Stimulated activated naive B cell treated with anti-CD40 and anti-IgM and Interleukin-4, amounts not matched to agents 10 μg/mL and 1 μg/mL and 100 μg/mL, for 72 hours (primary cell): ENCODE measurements around the gene ETS1.

Experiments used
- ATAC-seq, 2 donors: fragments of 150-1000 bp; cut with Tn5 transposase; replicated peaks; 2 replicates each; pipeline ENCODE4 v1.10.0; 2021; ENCODE audit warnings: moderate library complexity in 1 of 2
- DNase-seq: peaks from one replicate; pipeline ENCODE4 v3.0.0; 2021
- H3K27ac Mint-ChIP-seq: one replicate; pipeline ENCODE4 v1.8.0; 2022; ENCODE audit warnings: mild to moderate bottlenecking, mixed read lengths
- H3K27me3 Mint-ChIP-seq, 2 donors: one replicate each; pipeline ENCODE4 v1.8.0; 2022; ENCODE audit warnings: mixed read lengths in 2 of 2
- H3K36me3 Mint-ChIP-seq, 2 donors: one replicate each; pipeline ENCODE4 v1.8.0; 2022; ENCODE audit warnings: mixed read lengths in 2 of 2, mild to moderate bottlenecking in 1 of 2
- H3K4me1 Mint-ChIP-seq, 2 donors: one replicate each; pipeline ENCODE4 v1.8.0; 2022; ENCODE audit warnings: mixed read lengths in 2 of 2, mild to moderate bottlenecking in 1 of 2
- H3K4me3 Mint-ChIP-seq, 2 donors: one replicate each; pipeline ENCODE4 v1.8.0; 2022; ENCODE audit warnings: mild to moderate bottlenecking in 2 of 2, mixed read lengths in 2 of 2, moderate library complexity in 1 of 2
- H3K9me3 Mint-ChIP-seq, 2 donors: one replicate each; pipeline ENCODE4 v1.8.0; 2022; ENCODE audit warnings: mixed read lengths in 2 of 2, mild to moderate bottlenecking in 1 of 2

The ETS1 gene

GRCh38 chr11:128576555-128576954 is 10.8 kb downstream of the ETS1 start:
- Mint-ChIP-seq H3K27ac (no peak overlapping the region), H3K4me1 (peaks cover 32 to 57% of the 10 kb centered on the region in 2 donors)

GRCh38 chr11:128575961-128576350 is 11.4 kb downstream of the ETS1 start:
- H3K4me1 Mint-ChIP-seq, result peaks cover 32 to 53% of the 10 kb centered on the region in 2 donors
- DNase-seq (no peak), ATAC-seq (peak; percentile 44 to 51)
- no peaks in the 10 kb centered on the region for H3K9me3 Mint-ChIP-seq
- H3K4me3 Mint-ChIP-seq, result peak overlapping the region; percentile 14 to 21
- H3K27me3 Mint-ChIP-seq, result no peaks in the 10 kb centered on the region
- no peak overlapping the region for H3K27ac Mint-ChIP-seq
- no peaks in the 10 kb centered on the region for H3K36me3 Mint-ChIP-seq

More at GRCh38 chr11:128576555-128576954, 10.8 kb downstream of the ETS1 start:
- DNase-seq (no peak), ATAC-seq (no peak)
- Mint-ChIP-seq H3K27me3 (no peaks in the 10 kb centered on the region), H3K9me3 (no peaks in the 10 kb centered on the region), H3K4me3 (no peak overlapping the region), H3K36me3 (no peaks in the 10 kb centered on the region)

GRCh38 chr11:128575174-128575960 is 12.0 kb downstream of the ETS1 start:
- Mint-ChIP-seq H3K4me3 (no peak overlapping the region), H3K9me3 (no peaks in the 10 kb centered on the region), H3K4me1 (peaks cover 29 to 47% of the 10 kb centered on the region in 2 donors), H3K36me3 (no peaks in the 10 kb centered on the region), H3K27ac (peak overlapping the region; percentile 56), H3K27me3 (no peaks in the 10 kb centered on the region)
- ATAC-seq (peak; percentile 8 to 26), DNase-seq (no peak)

GRCh38 chr11:128574576-128575011 is 12.8 kb downstream of the ETS1 start:
- Mint-ChIP-seq H3K27ac (peak overlapping the region; percentile 56), H3K27me3 (no peaks in the 10 kb centered on the region), H3K9me3 (no peaks in the 10 kb centered on the region), H3K36me3 (no peaks in the 10 kb centered on the region), H3K4me1 (peaks cover 23 to 40% of the 10 kb centered on the region in 2 donors), H3K4me3 (peak overlapping the region in 1 of 2 donors; percentile 3)
- ATAC-seq, result peak; percentile 53 to 62
- no peak for DNase-seq

- no peak for DNase-seq
- no peak for ATAC-seq
- H3K4me3 Mint-ChIP-seq, result no peak overlapping the region
- no peaks in the 10 kb centered on the region for H3K9me3 Mint-ChIP-seq
- no peaks in the 10 kb centered on the region for H3K27me3 Mint-ChIP-seq
- H3K36me3 Mint-ChIP-seq, result no peaks in the 10 kb centered on the region
- H3K27ac Mint-ChIP-seq, result no peak overlapping the region
- H3K4me1 Mint-ChIP-seq, result peaks cover 25 to 39% of the 10 kb centered on the region in 2 donors
Measured at GRCh38 chr11:128573638-128574037, 13.7 kb downstream of the ETS1 start.

- DNase-seq (no peak), ATAC-seq (no peak)
- peaks cover 31 to 45% of the 10 kb centered on the region in 2 donors for H3K4me1 Mint-ChIP-seq
- peak overlapping the region; percentile 42 for H3K27ac Mint-ChIP-seq
- no peaks in the 10 kb centered on the region for H3K36me3 Mint-ChIP-seq
- H3K9me3 Mint-ChIP-seq, result no peaks in the 10 kb centered on the region
- H3K4me3 Mint-ChIP-seq, result no peak overlapping the region
- no peaks in the 10 kb centered on the region for H3K27me3 Mint-ChIP-seq
Measured at GRCh38 chr11:128572965-128573364, 14.4 kb downstream of the ETS1 start.

- Mint-ChIP-seq H3K36me3 (no peaks in the 10 kb centered on the region), H3K4me1 (peaks cover 36 to 54% of the 10 kb centered on the region in 2 donors), H3K9me3 (no peaks in the 10 kb centered on the region), H3K4me3 (peak overlapping the region in 1 of 2 donors; percentile 53), H3K27ac (no peak overlapping the region), H3K27me3 (no peaks in the 10 kb centered on the region)
- DNase-seq, result no peak
- ATAC-seq, result no peak
Measured at GRCh38 chr11:128570632-128571031, 16.7 kb downstream of the ETS1 start.

- Mint-ChIP-seq H3K9me3 (no peaks in the 10 kb centered on the region), H3K4me3 (no peak overlapping the region), H3K27me3 (no peaks in the 10 kb centered on the region), H3K27ac (no peak overlapping the region), H3K36me3 (no peaks in the 10 kb centered on the region), H3K4me1 (peaks cover 32 to 52% of the 10 kb centered on the region in 2 donors)
- DNase-seq (no peak), ATAC-seq (no peak)
Measured at GRCh38 chr11:128569291-128569690, 18.1 kb downstream of the ETS1 start.

- Mint-ChIP-seq H3K27ac (peak overlapping the region; percentile 47), H3K9me3 (no peaks in the 10 kb centered on the region), H3K4me1 (peaks cover 40 to 58% of the 10 kb centered on the region in 2 donors), H3K36me3 (no peaks in the 10 kb centered on the region), H3K27me3 (no peaks in the 10 kb centered on the region), H3K4me3 (peak overlapping the region in 1 of 2 donors; percentile 3)
- DNase-seq (no peak), ATAC-seq (peak; percentile 29 to 46)
Measured at GRCh38 chr11:128568166-128568778, 19.1 kb downstream of the ETS1 start.

- Mint-ChIP-seq H3K27ac (peak overlapping the region; percentile 65), H3K9me3 (no peaks in the 10 kb centered on the region), H3K4me1 (peaks cover 43 to 57% of the 10 kb centered on the region in 2 donors), H3K4me3 (no peak overlapping the region), H3K27me3 (no peaks in the 10 kb centered on the region), H3K36me3 (no peaks in the 10 kb centered on the region)
- no peak for ATAC-seq
- DNase-seq, result no peak
Measured at GRCh38 chr11:128567130-128567529, 20.2 kb downstream of the ETS1 start.

GRCh38 chr11:128565881-128566280 is 21.5 kb downstream of the ETS1 start:
- peaks cover 51 to 66% of the 10 kb centered on the region in 2 donors for H3K4me1 Mint-ChIP-seq
- DNase-seq (no peak), ATAC-seq (no peak)
- peak overlapping the region; percentile 51 for H3K27ac Mint-ChIP-seq
- peaks cover 0 to 7% of the 10 kb centered on the region in 2 donors for H3K9me3 Mint-ChIP-seq
- H3K27me3 Mint-ChIP-seq, result no peaks in the 10 kb centered on the region
- H3K36me3 Mint-ChIP-seq, result no peaks in the 10 kb centered on the region
- H3K4me3 Mint-ChIP-seq, result no peak overlapping the region

GRCh38 chr11:128564642-128565245 is 22.6 kb downstream of the ETS1 start:
- peak overlapping the region; percentile 71 to 80 for H3K4me3 Mint-ChIP-seq
- peak; percentile 51 to 62 for ATAC-seq
- H3K9me3 Mint-ChIP-seq, result peaks cover 0 to 9% of the 10 kb centered on the region in 2 donors
- H3K27ac Mint-ChIP-seq, result peak overlapping the region; percentile 92
- H3K36me3 Mint-ChIP-seq, result no peaks in the 10 kb centered on the region
- peaks cover 56 to 75% of the 10 kb centered on the region in 2 donors for H3K4me1 Mint-ChIP-seq
- no peaks in the 10 kb centered on the region for H3K27me3 Mint-ChIP-seq
- no peak for DNase-seq

- DNase-seq, result peak; percentile 72
- Mint-ChIP-seq H3K27me3 (no peaks in the 10 kb centered on the region), H3K27ac (peak overlapping the region; percentile 92), H3K4me3 (peak overlapping the region; percentile 71 to 80), H3K4me1 (peaks cover 59 to 82% of the 10 kb centered on the region in 2 donors), H3K36me3 (no peaks in the 10 kb centered on the region), H3K9me3 (peaks cover 0 to 9% of the 10 kb centered on the region in 2 donors)
- peak; percentile 90 to 92 for ATAC-seq
Measured at GRCh38 chr11:128563942-128564641, 23.3 kb downstream of the ETS1 start.

- Mint-ChIP-seq H3K27me3 (no peaks in the 10 kb centered on the region), H3K9me3 (peaks cover 0 to 9% of the 10 kb centered on the region in 2 donors), H3K27ac (peak overlapping the region; percentile 92), H3K4me3 (no peak overlapping the region), H3K36me3 (no peaks in the 10 kb centered on the region), H3K4me1 (peaks cover 56 to 80% of the 10 kb centered on the region in 2 donors)
- no peak for DNase-seq
- ATAC-seq, result no peak
Measured at GRCh38 chr11:128563308-128563707, 24.1 kb downstream of the ETS1 start.
